WERI-Rb-1 (cell line): Measurements from ENCODE around the gene DOK1.
A peak's percentile ranks its signal among the peaks of the same experiment; 100 is the strongest.

Experiments used
- DNase-seq: peaks from one replicate; pipeline ENCODE4 v3.0.0-alpha.2; 2020
- H3K27ac ChIP-seq: fragments of 250-450 bp; sonication (Bioruptor Pico); 2 replicates; pipeline ENCODE4 v1.5.1; 2020; ENCODE audit warnings: mild to moderate bottlenecking, moderate library complexity
- H3K27me3 ChIP-seq: fragments of 250-450 bp; sonication (Bioruptor Pico); 2 replicates; pipeline ENCODE4 v1.5.1; 2021; ENCODE audit warnings: mild to moderate bottlenecking, low read depth, moderate library complexity; ENCODE audit not compliant: insufficient read depth, severe bottlenecking
- H3K36me3 ChIP-seq: fragments of 250-450 bp; sonication (Bioruptor Pico); 2 replicates; pipeline ENCODE4 v1.5.1; 2020; ENCODE audit warnings: mild to moderate bottlenecking, moderate library complexity
- H3K4me3 ChIP-seq: 2 replicates; pipeline ENCODE4 v1.5.1; 2011; ENCODE audit warnings: low read depth, mild to moderate bottlenecking, control low read depth, low read length
- H3K9me3 ChIP-seq: fragments of 250-450 bp; sonication (Bioruptor Pico); 2 replicates; pipeline ENCODE4 v1.5.1; 2021; ENCODE audit warnings: mild to moderate bottlenecking, moderate library complexity; ENCODE audit not compliant: severe bottlenecking
- TF ChIP-seq, protein P1 (sequence below): IDR thresholded peaks from 2 replicates; pipeline ENCODE4 v1.5.1; 2011; ENCODE audit warnings: low read depth, mild to moderate bottlenecking, control low read depth, inconsistent platforms, low read length

Gene DOK1

DNA sequence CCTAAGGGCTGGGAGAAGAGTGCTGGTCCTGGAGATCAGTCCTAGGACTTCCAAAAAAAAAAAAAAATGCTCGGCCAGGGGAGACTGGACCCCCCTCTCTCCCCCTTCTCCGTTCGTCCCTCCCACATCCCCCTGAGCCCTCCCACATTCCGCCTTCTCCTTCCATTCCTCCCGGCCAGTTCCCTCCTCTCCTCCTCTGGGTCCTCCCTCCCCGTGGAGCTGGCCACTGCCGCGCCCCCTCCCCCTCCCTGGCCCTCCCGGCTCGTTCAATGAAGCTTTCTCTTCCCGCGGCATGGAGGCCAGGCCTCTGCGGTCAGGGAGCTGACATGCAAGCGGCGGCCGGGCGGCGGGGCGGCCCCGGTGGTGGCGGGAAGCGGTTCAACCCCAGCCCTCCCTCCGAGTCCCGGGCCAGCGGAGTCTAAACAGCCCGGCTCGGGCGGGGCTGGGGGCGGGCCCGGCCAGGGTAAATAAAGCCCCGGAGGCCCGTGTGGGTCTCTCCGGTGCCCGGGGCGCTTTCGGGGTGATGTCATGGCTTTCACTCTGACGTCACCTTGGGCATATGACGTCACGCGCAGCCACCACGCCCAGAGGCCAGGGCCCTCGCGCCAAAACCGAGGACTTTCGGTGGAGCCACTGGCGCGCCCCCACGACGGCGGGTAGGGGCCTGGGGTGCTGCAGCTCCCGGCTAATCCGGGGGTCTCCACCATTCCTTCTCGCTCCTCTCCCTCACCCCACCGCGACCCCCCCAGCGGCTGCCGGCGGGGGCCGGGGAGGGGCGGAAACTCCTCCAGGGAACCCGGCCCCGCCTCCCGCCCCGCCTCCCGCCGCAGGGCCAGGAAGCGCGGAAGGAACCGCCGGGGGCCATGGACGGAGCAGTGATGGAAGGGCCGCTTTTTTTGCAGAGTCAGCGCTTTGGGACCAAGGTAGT is at the start of gene DOK1, which contains the start of gene LOXL3:
DOK1 (plus strand) TSS at position 829 of the 928 bp plus-strand sequence; CDS start at position 864, 35 bp downstream.
LOXL3 (minus strand) TSS at position 51 of the 928 bp plus-strand sequence. CDS start 1,308 bp downstream, outside the sequence.
- no peaks in the 10 kb centered on the region for H3K9me3 ChIP-seq
- peaks cover 12% of the 10 kb centered on the region for H3K36me3 ChIP-seq
- no peaks in the 10 kb centered on the region for H3K27me3 ChIP-seq
- H3K4me3 ChIP-seq: peak within 1 kb of the TSS; percentile 85
- TF ChIP-seq, protein P1, sequence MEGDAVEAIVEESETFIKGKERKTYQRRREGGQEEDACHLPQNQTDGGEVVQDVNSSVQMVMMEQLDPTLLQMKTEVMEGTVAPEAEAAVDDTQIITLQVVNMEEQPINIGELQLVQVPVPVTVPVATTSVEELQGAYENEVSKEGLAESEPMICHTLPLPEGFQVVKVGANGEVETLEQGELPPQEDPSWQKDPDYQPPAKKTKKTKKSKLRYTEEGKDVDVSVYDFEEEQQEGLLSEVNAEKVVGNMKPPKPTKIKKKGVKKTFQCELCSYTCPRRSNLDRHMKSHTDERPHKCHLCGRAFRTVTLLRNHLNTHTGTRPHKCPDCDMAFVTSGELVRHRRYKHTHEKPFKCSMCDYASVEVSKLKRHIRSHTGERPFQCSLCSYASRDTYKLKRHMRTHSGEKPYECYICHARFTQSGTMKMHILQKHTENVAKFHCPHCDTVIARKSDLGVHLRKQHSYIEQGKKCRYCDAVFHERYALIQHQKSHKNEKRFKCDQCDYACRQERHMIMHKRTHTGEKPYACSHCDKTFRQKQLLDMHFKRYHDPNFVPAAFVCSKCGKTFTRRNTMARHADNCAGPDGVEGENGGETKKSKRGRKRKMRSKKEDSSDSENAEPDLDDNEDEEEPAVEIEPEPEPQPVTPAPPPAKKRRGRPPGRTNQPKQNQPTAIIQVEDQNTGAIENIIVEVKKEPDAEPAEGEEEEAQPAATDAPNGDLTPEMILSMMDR: no peak
- peak within 1 kb of the TSS; percentile 86 for H3K27ac ChIP-seq
- peak; percentile 95 for DNase-seq

DNA sequence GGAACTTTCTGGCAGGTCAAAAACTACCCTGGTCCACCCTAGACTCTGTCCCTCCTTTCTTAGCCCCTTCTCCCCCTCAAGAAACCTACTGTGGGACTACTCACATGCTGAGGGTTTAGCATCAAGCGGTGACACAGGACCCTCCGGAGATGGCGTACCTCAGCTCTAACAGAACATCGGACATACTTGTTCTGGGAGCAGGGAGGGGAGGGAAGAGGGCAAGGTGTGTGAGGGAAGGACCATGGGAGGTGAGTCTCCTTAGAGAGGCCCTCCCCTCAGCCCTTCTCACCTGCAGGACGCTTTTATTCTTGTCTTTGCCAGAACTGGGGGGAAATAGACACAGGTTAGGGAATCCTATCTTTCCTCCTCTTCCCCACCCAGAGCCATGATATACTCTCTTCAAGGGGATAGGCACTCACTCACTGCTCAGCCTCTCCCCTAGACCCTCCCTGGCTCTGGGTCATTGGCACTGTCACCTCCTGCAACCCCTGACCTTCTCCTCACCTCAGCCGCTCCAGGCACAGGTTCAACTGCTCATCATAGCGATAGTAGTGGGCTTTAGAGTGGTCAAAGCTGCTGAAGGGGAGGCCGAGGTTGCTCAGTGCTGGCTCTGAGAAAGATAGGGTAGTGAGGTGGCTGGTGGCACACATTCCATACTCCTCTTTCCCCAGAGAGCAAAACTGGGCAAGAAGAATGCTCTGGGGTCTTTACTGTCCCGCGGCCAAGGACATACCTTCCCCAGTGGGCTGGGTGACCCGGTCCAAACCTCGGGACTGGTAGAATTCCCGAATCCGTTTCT is 48.9 kb upstream of the DOK1 start:
- Histone ChIP-seq H3K36me3 (peaks cover 32% of the 10 kb centered on the region), H3K4me3 (no peak overlapping the region), H3K27me3 (no peaks in the 10 kb centered on the region), H3K27ac (peak overlapping the region; percentile 10; the same call in 1 of the 2 replicates), H3K9me3 (no peaks in the 10 kb centered on the region)
- DNase-seq: no peak
- TF ChIP-seq, protein P1: no peak

DNA sequence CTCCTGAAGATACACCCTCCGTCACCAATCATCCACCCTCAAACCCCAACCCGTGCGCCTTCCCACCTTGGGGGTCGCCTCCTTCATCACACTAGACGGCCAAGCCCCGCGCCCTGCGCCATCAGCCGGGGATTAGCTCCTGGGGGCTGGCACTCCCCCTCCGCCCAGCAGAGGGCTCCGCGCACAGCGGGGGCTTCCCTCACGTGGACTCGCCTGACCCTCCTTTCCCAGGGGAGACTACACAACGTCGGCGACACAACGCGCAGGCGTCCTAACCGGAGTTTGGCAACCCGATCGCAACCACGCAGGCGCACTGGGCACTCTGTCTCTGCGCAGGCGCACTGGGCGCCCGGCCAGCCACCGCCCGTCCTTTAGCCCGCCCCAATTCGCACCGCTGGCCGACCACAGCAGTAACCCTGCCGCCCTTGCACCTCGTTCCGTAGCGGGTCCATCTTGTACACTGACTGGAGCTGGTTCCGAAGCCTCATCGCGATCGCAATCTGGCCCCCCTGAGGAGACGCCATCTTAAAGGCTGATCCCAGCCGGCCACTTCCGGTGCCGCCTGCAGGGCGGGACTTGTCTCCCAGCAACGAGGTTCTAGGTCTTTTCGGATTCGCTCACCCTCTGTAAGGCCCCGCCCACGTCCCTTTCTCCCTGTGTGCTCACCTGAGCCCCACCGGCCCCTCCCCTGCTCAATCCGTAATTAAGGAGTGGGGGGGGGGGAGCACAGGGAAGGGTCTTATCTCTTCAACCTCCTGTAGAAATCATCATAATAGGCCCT is 47.2 kb upstream of the DOK1 start, which contains the start of gene PCGF1:
PCGF1 (minus strand) TSS at position 551 of the 781 bp plus-strand sequence; CDS start at position 524, 27 bp downstream.
- TF ChIP-seq, protein P1: peak; percentile 81
- Histone ChIP-seq H3K27ac (peak within 1 kb of the TSS; percentile 100), H3K4me3 (peak within 1 kb of the TSS; percentile 75), H3K36me3 (peaks cover 32% of the 10 kb centered on the region), H3K27me3 (no peaks in the 10 kb centered on the region), H3K9me3 (no peaks in the 10 kb centered on the region)
- peak; percentile 100 for DNase-seq

DNA sequence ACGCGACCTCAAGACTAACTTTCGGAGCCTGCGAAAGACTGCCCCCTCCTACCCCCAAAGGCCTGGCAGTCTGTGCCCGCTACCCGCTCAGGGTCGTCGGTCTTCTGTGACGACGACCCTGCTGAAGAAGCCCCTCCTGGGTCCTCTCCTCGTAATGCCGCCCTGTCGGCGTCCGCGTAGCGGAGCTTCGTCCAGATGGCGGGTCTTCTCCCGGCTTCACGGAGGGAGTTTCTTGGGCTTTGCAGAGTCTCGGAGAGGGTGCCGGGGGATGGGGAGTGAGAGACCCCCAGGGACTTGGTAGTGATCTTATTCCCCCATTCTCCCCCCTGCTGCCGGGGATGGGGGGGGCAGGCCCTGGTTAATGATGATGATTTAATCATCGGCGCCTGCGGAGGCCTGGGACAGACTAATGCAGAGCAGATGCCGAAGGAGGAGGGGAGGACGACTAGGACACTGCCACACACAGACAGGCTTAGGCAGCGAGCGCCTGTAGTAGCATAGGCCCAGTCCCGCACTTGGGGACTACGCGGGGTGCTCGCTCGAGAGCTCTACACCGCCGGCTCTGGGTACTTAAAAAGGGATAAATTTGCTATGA is 46.5 kb upstream of the DOK1 start:
- Histone ChIP-seq H3K27ac (peak overlapping the region; percentile 100), H3K4me3 (peak overlapping the region; percentile 75), H3K36me3 (peaks cover 32% of the 10 kb centered on the region), H3K9me3 (no peaks in the 10 kb centered on the region), H3K27me3 (no peaks in the 10 kb centered on the region)
- TF ChIP-seq, protein P1: no peak
- DNase-seq: peak; percentile 95

DNA sequence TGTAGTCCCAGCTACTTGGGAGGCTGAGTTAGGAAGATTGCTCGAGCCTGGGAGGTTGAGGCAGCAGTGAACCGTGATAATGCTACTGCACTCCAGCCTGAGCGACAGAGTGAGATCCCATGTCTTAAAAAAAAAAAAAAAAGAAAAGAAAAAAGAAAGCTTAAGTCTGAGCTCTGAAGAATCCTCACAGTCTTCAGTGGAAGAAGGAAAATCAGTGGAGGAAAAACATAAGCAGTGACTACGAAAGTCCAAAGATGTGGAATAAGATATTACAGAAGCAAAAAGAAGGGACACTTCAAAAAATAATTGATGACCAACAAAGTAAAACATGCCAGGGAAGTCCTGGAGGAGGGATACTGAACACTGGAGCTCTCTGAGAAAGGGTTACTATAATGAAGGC is 44.2 kb upstream of the DOK1 start:
- no peaks in the 10 kb centered on the region for H3K9me3 ChIP-seq

More for the DNA sequence above, 44.2 kb upstream of the DOK1 start:
- peaks cover 21% of the 10 kb centered on the region for H3K36me3 ChIP-seq
- peak overlapping the region; percentile 100 for H3K27ac ChIP-seq
- DNase-seq: no peak
- H3K27me3 ChIP-seq: no peaks in the 10 kb centered on the region
- TF ChIP-seq, protein P1: no peak
- H3K4me3 ChIP-seq: no peak overlapping the region
